ENCODE results near the gene FAM76B. TPM values are rescaled to one million over a fixed set of nuclear protein-coding genes. Genes with fewer than 3 reads are reported as not detected.

The FAM76B gene
- total RNA-seq, 4 donors from 2014 or later, result 14.8 to 33.8 (median 19.8) TPM

DNA sequence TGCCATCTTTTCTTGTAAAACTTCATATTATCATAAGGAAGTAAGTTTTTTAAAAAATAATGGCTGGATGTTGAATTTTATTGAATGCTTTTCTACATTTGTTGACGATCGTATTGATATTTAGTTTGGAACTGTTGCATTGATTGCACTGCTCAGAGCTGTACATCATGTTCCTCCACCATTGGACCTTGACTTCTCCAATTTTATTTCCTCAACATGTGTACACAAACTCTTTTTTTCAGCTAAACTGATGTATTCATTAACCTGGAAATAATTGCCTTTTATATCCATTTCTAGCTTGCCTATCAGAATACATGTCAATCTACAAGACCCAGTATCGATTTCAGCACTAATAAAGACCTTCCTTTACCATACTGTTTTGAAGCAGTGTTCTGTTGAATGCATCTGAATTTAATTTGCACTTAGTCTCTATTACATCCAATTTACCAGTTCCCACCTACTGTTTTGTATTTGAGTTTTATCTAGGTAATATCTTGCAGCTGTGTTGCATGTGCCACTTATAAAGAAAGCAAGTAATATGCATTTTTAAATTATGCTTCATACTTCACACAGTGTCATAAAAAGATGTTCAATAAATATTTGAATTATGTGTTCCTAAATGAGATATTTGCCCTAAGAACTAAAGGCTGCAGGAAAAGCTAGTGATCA lies 6.2 kb upstream of the FAM76B start:
- H3K36me3 ChIP-seq, result peaks cover 0 to 18% (median 0%) of the 10 kb centered on the region in 3 donors
- H3K4me1 ChIP-seq, result peaks cover 0 to 17% (median 6%) of the 10 kb centered on the region in 3 donors
- intact Hi-C loops (cut with DNase I), result no loop called here
- H3K27me3 ChIP-seq, result no peaks in the 10 kb centered on the region
- no peaks in the 10 kb centered on the region for H3K9me3 ChIP-seq
- no peak overlapping the region for H3K4me3 ChIP-seq
- H3K27ac ChIP-seq, result no peak overlapping the region
- TF ChIP-seq, protein P1, sequence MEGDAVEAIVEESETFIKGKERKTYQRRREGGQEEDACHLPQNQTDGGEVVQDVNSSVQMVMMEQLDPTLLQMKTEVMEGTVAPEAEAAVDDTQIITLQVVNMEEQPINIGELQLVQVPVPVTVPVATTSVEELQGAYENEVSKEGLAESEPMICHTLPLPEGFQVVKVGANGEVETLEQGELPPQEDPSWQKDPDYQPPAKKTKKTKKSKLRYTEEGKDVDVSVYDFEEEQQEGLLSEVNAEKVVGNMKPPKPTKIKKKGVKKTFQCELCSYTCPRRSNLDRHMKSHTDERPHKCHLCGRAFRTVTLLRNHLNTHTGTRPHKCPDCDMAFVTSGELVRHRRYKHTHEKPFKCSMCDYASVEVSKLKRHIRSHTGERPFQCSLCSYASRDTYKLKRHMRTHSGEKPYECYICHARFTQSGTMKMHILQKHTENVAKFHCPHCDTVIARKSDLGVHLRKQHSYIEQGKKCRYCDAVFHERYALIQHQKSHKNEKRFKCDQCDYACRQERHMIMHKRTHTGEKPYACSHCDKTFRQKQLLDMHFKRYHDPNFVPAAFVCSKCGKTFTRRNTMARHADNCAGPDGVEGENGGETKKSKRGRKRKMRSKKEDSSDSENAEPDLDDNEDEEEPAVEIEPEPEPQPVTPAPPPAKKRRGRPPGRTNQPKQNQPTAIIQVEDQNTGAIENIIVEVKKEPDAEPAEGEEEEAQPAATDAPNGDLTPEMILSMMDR (IDR thresholded peaks at IDR 0.05), result no peak
- TF ChIP-seq POLR2A (IDR thresholded peaks at IDR 0.05), result no peak
- WGBS, 2 donors, result 93% methylated on average over 3 of the region's 3 CpGs
- no peak for DNase-seq

DNA sequence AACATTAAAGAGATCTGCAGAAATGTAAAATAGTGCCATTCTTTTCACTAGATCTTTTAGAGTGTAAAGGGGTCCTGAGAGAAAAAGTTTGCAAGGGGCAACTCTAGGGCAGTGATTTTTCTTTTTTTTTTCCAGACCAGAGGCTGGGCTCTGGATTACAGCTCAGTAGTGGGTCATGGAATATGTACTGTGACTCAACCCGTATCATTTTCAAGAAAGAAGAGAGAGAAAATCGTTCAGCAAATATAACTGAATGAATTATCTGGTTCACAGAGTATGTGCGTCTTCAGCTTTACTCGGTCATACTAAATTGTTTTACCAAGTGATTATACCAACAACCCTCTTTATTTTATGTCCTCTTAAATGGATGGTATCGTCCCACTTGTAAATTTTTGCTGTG lies 4.5 kb upstream of the FAM76B start:
- no peak overlapping the region for H3K4me3 ChIP-seq
- intact Hi-C loops (cut with DNase I), result no loop called here
- 84 to 90% methylated on average over 5 of the region's 5 CpGs for WGBS, 2 donors
- peaks cover 0 to 17% (median 6%) of the 10 kb centered on the region in 3 donors for H3K4me1 ChIP-seq
- H3K9me3 ChIP-seq, result no peaks in the 10 kb centered on the region
- no peak overlapping the region for H3K27ac ChIP-seq
- TF ChIP-seq, protein P1 (IDR thresholded peaks at IDR 0.05), result no peak
- TF ChIP-seq POLR2A (IDR thresholded peaks at IDR 0.05), result no peak
- no peak for DNase-seq
- H3K27me3 ChIP-seq, result no peaks in the 10 kb centered on the region
- H3K36me3 ChIP-seq, result peaks cover 0 to 1% (median 0%) of the 10 kb centered on the region in 3 donors

DNA sequence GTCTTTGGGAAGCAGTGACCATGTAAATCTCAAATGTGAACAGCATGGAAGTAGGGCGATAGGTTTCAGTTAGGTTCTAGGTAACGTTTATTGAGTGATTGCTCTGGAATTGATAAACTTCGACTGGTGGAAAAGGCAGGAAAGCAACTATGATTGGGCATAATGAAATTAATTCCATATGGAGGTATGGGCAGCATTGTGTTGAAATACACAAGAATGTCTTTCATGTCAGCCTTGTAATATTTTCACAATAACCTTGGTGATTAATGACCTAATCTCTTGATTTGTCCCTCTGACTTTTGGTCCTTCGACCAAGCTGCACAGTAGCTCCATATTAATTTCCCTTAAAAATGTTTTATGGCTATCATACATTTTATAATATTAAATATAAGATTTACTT lies 3.5 kb upstream of the FAM76B start:
- DNase-seq, result no peak
- TF ChIP-seq, protein P1 (IDR thresholded peaks at IDR 0.05), result no peak
- TF ChIP-seq POLR2A (IDR thresholded peaks at IDR 0.05), result no peak
- H3K4me3 ChIP-seq, result no peak overlapping the region
- H3K9me3 ChIP-seq, result no peaks in the 10 kb centered on the region
- peaks cover 0 to 26% (median 13%) of the 10 kb centered on the region in 3 donors for H3K4me1 ChIP-seq
- no peaks in the 10 kb centered on the region for H3K27me3 ChIP-seq
- H3K36me3 ChIP-seq, result no peaks in the 10 kb centered on the region
- intact Hi-C loops (cut with DNase I), result no loop called here
- no peak overlapping the region for H3K27ac ChIP-seq
- 84 to 92% methylated on average over 4 of the region's 4 CpGs for whole genome bisulfite sequencing, 2 donors

DNA sequence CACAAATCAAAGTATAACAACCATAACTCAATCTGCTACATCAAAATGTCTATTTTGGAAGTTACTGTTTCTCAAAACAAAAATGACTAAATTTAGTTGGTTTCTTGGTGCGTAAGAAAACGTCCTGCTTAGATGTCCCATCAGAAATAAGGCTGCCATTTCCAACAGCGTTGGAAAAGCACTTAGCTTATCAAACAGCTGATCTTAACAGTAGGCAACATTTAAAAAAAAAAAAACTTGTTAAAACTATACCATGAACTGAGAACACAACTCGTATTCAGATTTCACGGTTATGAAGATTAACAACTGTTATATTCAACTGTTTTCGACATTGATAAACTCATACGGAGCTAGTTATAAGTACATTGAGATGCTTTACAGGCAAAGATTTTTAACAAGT lies 3.1 kb upstream of the FAM76B start:
- no peaks in the 10 kb centered on the region for H3K9me3 ChIP-seq
- 93% methylated on average over 7 of the region's 7 CpGs for WGBS, 2 donors
- no peak for DNase-seq
- TF ChIP-seq, protein P1 (IDR thresholded peaks at IDR 0.05), result no peak
- no peak for TF ChIP-seq POLR2A (IDR thresholded peaks at IDR 0.05)
- intact Hi-C loops (cut with DNase I), result no loop called here
- H3K4me1 ChIP-seq, result peaks cover 0 to 30% (median 16%) of the 10 kb centered on the region in 3 donors
- H3K27ac ChIP-seq, result no peak overlapping the region
- H3K36me3 ChIP-seq, result peaks cover 0 to 3% (median 0%) of the 10 kb centered on the region in 3 donors
- H3K4me3 ChIP-seq, result no peak overlapping the region
- H3K27me3 ChIP-seq, result no peaks in the 10 kb centered on the region

DNA sequence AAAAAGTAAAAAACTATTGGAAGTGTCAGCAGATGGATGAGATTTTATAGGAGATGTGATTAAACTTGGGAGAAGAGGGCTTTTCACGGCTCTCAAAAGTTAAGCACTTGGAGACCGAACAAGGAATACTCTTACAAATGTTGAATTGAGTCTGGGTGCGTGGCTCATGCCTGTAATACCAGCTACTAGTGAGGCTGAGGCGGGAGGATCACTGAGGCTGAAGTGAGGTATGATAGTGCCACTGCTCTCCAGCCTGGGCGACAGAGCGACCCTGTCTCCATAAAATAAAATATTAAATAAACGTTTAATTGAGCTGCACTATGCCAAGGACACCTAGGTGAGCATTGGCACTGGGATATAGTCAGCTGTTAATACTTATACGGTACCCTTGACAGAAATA lies 2.6 kb upstream of the FAM76B start:
- intact Hi-C loops (cut with DNase I), result no loop called here
- H3K4me1 ChIP-seq, result peaks cover 0 to 30% (median 16%) of the 10 kb centered on the region in 3 donors
- H3K4me3 ChIP-seq, result no peak overlapping the region
- H3K9me3 ChIP-seq, result no peaks in the 10 kb centered on the region
- H3K36me3 ChIP-seq, result peaks cover 0 to 8% (median 0%) of the 10 kb centered on the region in 3 donors
- 86 to 90% methylated on average over 8 of the region's 8 CpGs for WGBS, 2 donors
- no peak overlapping the region for H3K27ac ChIP-seq
- no peak for DNase-seq
- TF ChIP-seq POLR2A (IDR thresholded peaks at IDR 0.05), result no peak
- TF ChIP-seq, protein P1 (IDR thresholded peaks at IDR 0.05), result no peak
- no peaks in the 10 kb centered on the region for H3K27me3 ChIP-seq
